ENCODE measurements around the gene SERPINB6. TPM values are rescaled to one million over a fixed set of nuclear protein-coding genes. Genes with fewer than 3 reads are reported as not detected.
"Not testable (repeated sequence)": the region's sequence is repeated elsewhere in the genome, so short reads cannot be mapped to it uniquely, and the experiment has no call there.

The SERPINB6 gene
- total RNA-seq, 1 donor from 2014 or later = 48.7 TPM

DNA sequence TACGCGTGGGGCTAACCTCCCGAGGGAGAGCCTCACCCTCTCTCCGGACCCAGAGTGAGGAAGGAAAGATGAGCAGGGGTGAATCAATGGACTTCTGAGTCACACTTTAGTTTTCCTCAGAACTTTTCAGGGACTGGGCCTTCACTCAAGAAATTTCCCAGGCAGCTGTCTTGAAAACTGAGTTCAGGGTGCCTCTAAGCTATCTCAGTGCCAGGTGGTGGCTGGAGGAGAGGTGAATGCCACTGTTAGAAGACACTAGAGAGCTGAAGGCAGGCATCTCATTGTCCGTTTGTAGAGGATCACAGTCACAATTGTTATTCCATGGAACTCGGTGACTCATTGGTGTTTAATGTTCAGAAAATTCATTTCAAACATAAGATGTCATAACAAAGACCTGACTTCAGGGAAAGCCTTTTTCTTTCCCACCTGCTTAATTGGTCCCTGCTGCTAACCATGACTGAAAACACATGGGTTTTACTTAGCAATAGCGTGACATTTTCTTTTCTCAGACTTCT, 5.3 kb upstream of the SERPINB6 start:
- Histone ChIP-seq H3K4me3 (ENCODE audit: low read depth, low read length) (no peak overlapping the region), H3K27me3 (ENCODE audit: control insufficient read depth, insufficient read depth, low read length) (no peaks in the 10 kb centered on the region), H3K36me3 (ENCODE audit: control insufficient read depth, insufficient read depth, low read length) (no peaks in the 10 kb centered on the region)
- TF ChIP-seq, protein P1, sequence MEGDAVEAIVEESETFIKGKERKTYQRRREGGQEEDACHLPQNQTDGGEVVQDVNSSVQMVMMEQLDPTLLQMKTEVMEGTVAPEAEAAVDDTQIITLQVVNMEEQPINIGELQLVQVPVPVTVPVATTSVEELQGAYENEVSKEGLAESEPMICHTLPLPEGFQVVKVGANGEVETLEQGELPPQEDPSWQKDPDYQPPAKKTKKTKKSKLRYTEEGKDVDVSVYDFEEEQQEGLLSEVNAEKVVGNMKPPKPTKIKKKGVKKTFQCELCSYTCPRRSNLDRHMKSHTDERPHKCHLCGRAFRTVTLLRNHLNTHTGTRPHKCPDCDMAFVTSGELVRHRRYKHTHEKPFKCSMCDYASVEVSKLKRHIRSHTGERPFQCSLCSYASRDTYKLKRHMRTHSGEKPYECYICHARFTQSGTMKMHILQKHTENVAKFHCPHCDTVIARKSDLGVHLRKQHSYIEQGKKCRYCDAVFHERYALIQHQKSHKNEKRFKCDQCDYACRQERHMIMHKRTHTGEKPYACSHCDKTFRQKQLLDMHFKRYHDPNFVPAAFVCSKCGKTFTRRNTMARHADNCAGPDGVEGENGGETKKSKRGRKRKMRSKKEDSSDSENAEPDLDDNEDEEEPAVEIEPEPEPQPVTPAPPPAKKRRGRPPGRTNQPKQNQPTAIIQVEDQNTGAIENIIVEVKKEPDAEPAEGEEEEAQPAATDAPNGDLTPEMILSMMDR (IDR thresholded peaks at IDR 0.05; ENCODE audit: insufficient read depth, low read length, severe bottlenecking) = no peak
- DNase-seq (ENCODE audit: low read depth) (peak; percentile 86), FAIRE-seq (no peak)

GRCh38 chr6:2976060-2976459, 4.7 kb upstream of the SERPINB6 start:
- no peaks in the 10 kb centered on the region for H3K27me3 ChIP-seq (ENCODE audit: control insufficient read depth, insufficient read depth, low read length)
- H3K4me3 ChIP-seq (ENCODE audit: low read depth, low read length) = no peak overlapping the region
- TF ChIP-seq, protein P1 (IDR thresholded peaks at IDR 0.05; ENCODE audit: insufficient read depth, low read length, severe bottlenecking) = no peak
- no peaks in the 10 kb centered on the region for H3K36me3 ChIP-seq (ENCODE audit: control insufficient read depth, insufficient read depth, low read length)
- FAIRE-seq (no peak), DNase-seq (ENCODE audit: low read depth) (no peak)

- FAIRE-seq (no peak), DNase-seq (ENCODE audit: low read depth) (no peak)
- Histone ChIP-seq H3K4me3 (ENCODE audit: low read depth, low read length) (no peak overlapping the region), H3K27me3 (ENCODE audit: control insufficient read depth, insufficient read depth, low read length) (no peaks in the 10 kb centered on the region), H3K36me3 (ENCODE audit: control insufficient read depth, insufficient read depth, low read length) (no peaks in the 10 kb centered on the region)
- TF ChIP-seq, protein P1 (IDR thresholded peaks at IDR 0.05; ENCODE audit: insufficient read depth, low read length, severe bottlenecking) = no peak
Observed at GRCh38 chr6:2973676-2974075, 2.3 kb upstream of the SERPINB6 start.

DNA sequence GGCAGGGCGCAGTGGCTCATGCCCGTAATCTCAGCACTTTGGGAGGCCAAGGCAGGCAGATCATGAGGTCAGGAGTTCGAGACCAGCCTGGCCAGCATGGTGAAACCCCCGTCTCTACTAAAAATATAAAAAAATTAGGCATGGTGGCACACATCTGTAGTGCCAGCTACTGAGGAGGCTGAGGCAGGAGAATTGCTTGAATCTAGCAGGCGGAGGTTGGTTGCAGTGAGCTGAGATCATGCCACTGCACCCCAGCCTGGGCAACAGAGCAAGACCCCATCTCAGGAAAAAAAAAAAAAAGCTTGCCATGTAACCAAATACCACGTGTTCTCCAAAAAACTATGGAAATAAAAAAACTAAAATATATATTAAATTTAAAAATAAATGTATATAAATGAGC, 1.8 kb upstream of the SERPINB6 start:
- not testable (repeated sequence) for H3K36me3 ChIP-seq (ENCODE audit: control insufficient read depth, insufficient read depth, low read length); H3K4me3 ChIP-seq (ENCODE audit: low read depth, low read length); H3K27me3 ChIP-seq (ENCODE audit: control insufficient read depth, insufficient read depth, low read length); DNase-seq (ENCODE audit: low read depth); FAIRE-seq

DNA sequence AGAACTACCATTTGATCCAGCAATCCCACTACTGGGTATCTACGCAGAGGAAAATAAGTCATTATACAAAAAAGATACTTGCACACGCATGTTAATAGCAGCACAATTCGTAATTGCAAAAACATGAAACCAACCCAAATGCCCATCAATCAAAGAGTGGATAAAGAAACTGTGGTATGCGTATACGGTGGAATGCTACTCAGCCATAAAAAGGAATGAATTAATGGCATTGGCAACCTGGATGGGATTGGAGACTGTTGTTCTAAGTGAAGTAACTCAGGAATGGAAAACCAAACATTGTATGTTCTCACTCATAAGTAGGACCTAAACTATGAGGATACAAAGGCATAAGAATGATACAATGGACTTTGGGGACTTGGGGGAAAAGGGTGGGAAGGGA, 1.3 kb upstream of the SERPINB6 start:
- not testable (repeated sequence) for FAIRE-seq; H3K36me3 ChIP-seq (ENCODE audit: control insufficient read depth, insufficient read depth, low read length)

DNA sequence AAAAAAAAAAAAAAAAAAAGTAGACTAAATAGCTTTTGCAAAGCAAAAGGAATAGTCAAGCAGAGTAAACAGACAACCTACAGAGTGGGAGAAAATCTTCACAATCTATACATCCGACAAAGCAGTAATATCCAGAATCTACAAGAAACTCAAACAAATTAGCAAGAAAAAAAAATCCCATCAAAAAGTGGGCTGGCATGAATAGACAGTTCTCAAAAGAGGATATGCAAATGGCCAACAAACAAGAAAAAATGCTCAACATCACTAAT, 786 bp upstream of the SERPINB6 start:
- not testable (repeated sequence) for DNase-seq (ENCODE audit: low read depth); H3K36me3 ChIP-seq (ENCODE audit: control insufficient read depth, insufficient read depth, low read length); H3K27me3 ChIP-seq (ENCODE audit: control insufficient read depth, insufficient read depth, low read length); FAIRE-seq
- peak overlapping the region; percentile 62 for H3K4me3 ChIP-seq (ENCODE audit: low read depth, low read length)

More for the DNA sequence above, 1.3 kb upstream of the SERPINB6 start:
- not testable (repeated sequence) for H3K27me3 ChIP-seq (ENCODE audit: control insufficient read depth, insufficient read depth, low read length); DNase-seq (ENCODE audit: low read depth); H3K4me3 ChIP-seq (ENCODE audit: low read depth, low read length)

- Histone ChIP-seq H3K27me3 (ENCODE audit: control insufficient read depth, insufficient read depth, low read length) (no peaks in the 10 kb centered on the region), H3K36me3 (ENCODE audit: control insufficient read depth, insufficient read depth, low read length) (no peaks in the 10 kb centered on the region), H3K4me3 (ENCODE audit: low read depth, low read length) (peak overlapping the region; percentile 62)
- DNase-seq (ENCODE audit: low read depth) (no peak), FAIRE-seq (no peak)
- TF ChIP-seq, protein P1 (IDR thresholded peaks at IDR 0.05; ENCODE audit: insufficient read depth, low read length, severe bottlenecking) = no peak
Observed at GRCh38 chr6:2970753-2971419, 481 bp downstream of the SERPINB6 start.
